ENCODE data around the gene DOCK1.

DNA sequence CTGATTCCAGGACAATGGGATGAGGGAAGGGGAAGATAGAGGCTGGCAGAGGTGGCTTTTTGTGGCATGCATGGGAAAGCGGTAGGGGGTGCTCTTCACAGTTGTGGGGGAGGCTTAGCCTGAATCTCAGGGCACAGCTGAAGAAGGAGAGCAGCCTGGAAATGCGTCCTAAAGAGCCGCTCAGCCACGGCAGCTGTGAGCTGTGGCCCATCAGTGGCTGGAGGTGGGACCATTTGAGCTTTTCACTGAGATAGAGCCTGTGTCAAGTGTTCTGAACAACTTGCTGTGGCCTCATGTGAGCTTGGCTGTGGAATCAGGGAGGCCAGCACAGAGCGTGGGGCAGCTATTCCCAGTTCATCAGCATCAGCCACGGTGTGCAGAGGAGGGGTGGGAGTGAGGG is 391.5 kb downstream of the DOCK1 start:
- no peak for TF ChIP-seq POLR2A (IDR thresholded peaks at IDR 0.05)
- TF ChIP-seq, protein P1, sequence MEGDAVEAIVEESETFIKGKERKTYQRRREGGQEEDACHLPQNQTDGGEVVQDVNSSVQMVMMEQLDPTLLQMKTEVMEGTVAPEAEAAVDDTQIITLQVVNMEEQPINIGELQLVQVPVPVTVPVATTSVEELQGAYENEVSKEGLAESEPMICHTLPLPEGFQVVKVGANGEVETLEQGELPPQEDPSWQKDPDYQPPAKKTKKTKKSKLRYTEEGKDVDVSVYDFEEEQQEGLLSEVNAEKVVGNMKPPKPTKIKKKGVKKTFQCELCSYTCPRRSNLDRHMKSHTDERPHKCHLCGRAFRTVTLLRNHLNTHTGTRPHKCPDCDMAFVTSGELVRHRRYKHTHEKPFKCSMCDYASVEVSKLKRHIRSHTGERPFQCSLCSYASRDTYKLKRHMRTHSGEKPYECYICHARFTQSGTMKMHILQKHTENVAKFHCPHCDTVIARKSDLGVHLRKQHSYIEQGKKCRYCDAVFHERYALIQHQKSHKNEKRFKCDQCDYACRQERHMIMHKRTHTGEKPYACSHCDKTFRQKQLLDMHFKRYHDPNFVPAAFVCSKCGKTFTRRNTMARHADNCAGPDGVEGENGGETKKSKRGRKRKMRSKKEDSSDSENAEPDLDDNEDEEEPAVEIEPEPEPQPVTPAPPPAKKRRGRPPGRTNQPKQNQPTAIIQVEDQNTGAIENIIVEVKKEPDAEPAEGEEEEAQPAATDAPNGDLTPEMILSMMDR (IDR thresholded peaks at IDR 0.05 in 4 of 5, conservative IDR thresholded peaks at IDR 0.05 in 1 of 5), result no peak

Measured in gastrocnemius medialis (tissue), 4 donors.